Pancreas (tissue), 10 donors: ENCODE measurements around the gene SPATA33. TPM values are rescaled to one million over a fixed set of nuclear protein-coding genes. Genes with fewer than 3 reads are reported as not detected.
"Not testable (repeated sequence)": the region's sequence is repeated elsewhere in the genome, so short reads cannot be mapped to it uniquely, and the experiment has no call there.

Experiments
- ATAC-seq, 4 donors: fragments of 200-7000 bp; cut with Tn5 transposase; one replicate each; pipeline versions ENCODE4 v1.8.0 to v1.9.1; 2020; ENCODE audit warnings: mild to moderate bottlenecking in 4 of 4, moderate library complexity in 4 of 4
- DNase-seq, 6 donors: peaks; one replicate each; pipeline ENCODE4 v3.0.0-alpha.2; 2020
- FAIRE-seq: peaks from 2 replicates; lab custom pipeline; 2012; peaks lifted over from hg19 to GRCh38; lab: Jason Lieb, UNC
- H3K27ac ChIP-seq, 4 donors: fragments of 200-600 bp; sonication (generic); 1 replicate in 3 of 4; 2 replicates in 1 of 4; pipeline versions ENCODE4 v1.5.0 to v1.8.0; 2020
- H3K27me3 ChIP-seq, 4 donors: fragments of 200-600 bp; one replicate each; pipeline ENCODE4 v1.8.0; 2021
- H3K36me3 ChIP-seq, 3 donors: fragments of 200-600 bp; sonication (generic) in 1 of 3; one replicate each; pipeline versions ENCODE4 v1.5.0 to v1.8.0; 2020 to 2021
- H3K4me1 ChIP-seq, 3 donors: fragments of 200-600 bp; one replicate each; pipeline ENCODE4 v1.8.0; 2021
- H3K4me3 ChIP-seq, 4 donors: fragments of 200-600 bp; sonication (generic) in 2 of 4; one replicate each; pipeline versions ENCODE4 v1.5.0 to v1.8.0; 2020 to 2021
- H3K9me3 ChIP-seq, 4 donors: fragments of 200-600 bp; one replicate each; pipeline ENCODE4 v1.8.0; 2021
- CTCF ChIP-seq, 4 donors: fragments of 200-600 bp; sonication (generic) in 3 of 4; IDR thresholded peaks; one replicate each; pipeline versions ENCODE4 v1.5.0 to v1.8.0; 2021; ENCODE audit warnings: antibody characterized with exemption in 4 of 4
- WGBS, 2 donors: extraction: QIAGEN DNeasy Blood & Tissue Kit; methylation state at CpG; one replicate each; pipeline ENCODE4 v1.1.7; 2013; 5-methylcytosine and 5-hydroxymethylcytosine counted together
- intact Hi-C, 3 donors: fragments of 100-400 bp; cut with DNase I; formaldehyde crosslinking; loops; one replicate each; pipeline versions ENCODE4 v1.11.1 to v1.14.2; 2022
- polyA plus RNA-seq, 2 donors: library from polyadenylated mRNA; stranded (reverse); fragments of 200-250 nt; gene quantifications; one replicate each; pipeline ENCODE4 v1.2.3, GENCODE V29; 2013
- total RNA-seq, 6 donors: library from RNA; stranded (reverse); fragmentation: NEBNext Ultra II Directional in 4 of 6; extraction: Animal tissue kit (Norgen Biotek cat#: 25700) in 4 of 6; gene quantifications; one replicate each; pipeline versions ENCODE4 v1.2.1 to v1.2.4, GENCODE V29; 2021 to 2023
- donor health status: healthy with polysubstance abuse.
- donor health status: DM: no; HTN: no; CAD: no; lungs with moderate emphysema.
- donor health status: DM: no; HTN: no; CAD: no.
- donor health status: control.
- donor health status: control.
- donor health status: Bipolar disorder and iron deficiency.
- donor health status: DM: yes; HTN: yes; CAD: no.
- donor health status: DM: no; HTN: no; CAD: no.
- donor health status: DM: no; HTN: no; CAD: no.
- donor health status: DM: yes; HTN: yes; CAD: no.

The SPATA33 gene
- total and polyA plus RNA-seq, 8 donors = 2.4 to 9.3 (median 3.8) TPM

- TF ChIP-seq CTCF (IDR thresholded peaks at IDR 0.05) = no peak
- H3K4me3 ChIP-seq = no peak overlapping the region
- FAIRE-seq (no peak), DNase-seq (peak in 1 of 6 donors; percentile 63), ATAC-seq (no peak)
- no peaks in the 10 kb centered on the region for H3K27me3 ChIP-seq
- H3K4me1 ChIP-seq = no peaks in the 10 kb centered on the region
- H3K36me3 ChIP-seq = no peaks in the 10 kb centered on the region
- no peaks in the 10 kb centered on the region for H3K9me3 ChIP-seq
- 91 to 96% methylated on average over 14 to 17 of the region's 17 CpGs for WGBS, 2 donors
- no peak overlapping the region for H3K27ac ChIP-seq
- intact Hi-C loops = no loop called here
Observed at GRCh38 chr16:89629827-89630610, 27.6 kb upstream of the SPATA33 start.

GRCh38 chr16:89633064-89633631, 24.5 kb upstream of the SPATA33 start:
- no peaks in the 10 kb centered on the region for H3K27me3 ChIP-seq
- no peaks in the 10 kb centered on the region for H3K36me3 ChIP-seq
- no peaks in the 10 kb centered on the region for H3K4me1 ChIP-seq
- intact Hi-C loops = no loop called here
- ATAC-seq (peak in 1 of 4 donors; percentile 7), DNase-seq (no peak), FAIRE-seq (no peak)
- TF ChIP-seq CTCF (IDR thresholded peaks at IDR 0.05) = no peak
- no peaks in the 10 kb centered on the region for H3K9me3 ChIP-seq
- 90 to 91% methylated on average over 18 to 19 of the region's 19 CpGs for WGBS, 2 donors
- no peak overlapping the region for H3K4me3 ChIP-seq
- no peak overlapping the region for H3K27ac ChIP-seq

- H3K4me1 ChIP-seq, H3K4me3 ChIP-seq, H3K27me3 ChIP-seq, H3K9me3 ChIP-seq, FAIRE-seq, intact Hi-C loops, H3K36me3 ChIP-seq, ATAC-seq, H3K27ac ChIP-seq, DNase-seq: not testable (repeated sequence)
- 80 to 83% methylated on average over 2 of the region's 2 CpGs for WGBS, 2 donors
Observed at GRCh38 chr16:89634463-89635385, 22.9 kb upstream of the SPATA33 start.

- intact Hi-C loops = no loop called here
- Histone ChIP-seq H3K9me3 (no peaks in the 10 kb centered on the region), H3K27me3 (no peaks in the 10 kb centered on the region), H3K27ac (no peak overlapping the region), H3K4me3 (no peak overlapping the region), H3K36me3 (no peaks in the 10 kb centered on the region), H3K4me1 (peaks cover 0 to 6% (median 4%) of the 10 kb centered on the region in 3 donors)
- TF ChIP-seq CTCF (IDR thresholded peaks at IDR 0.05) = no peak
- FAIRE-seq = no peak
- ATAC-seq = no peak
- WGBS, 2 donors = 86 to 90% methylated on average over 12 of the region's 12 CpGs
- DNase-seq = no peak
Observed at GRCh38 chr16:89636663-89637062, 21.0 kb upstream of the SPATA33 start.

- no peak for DNase-seq
- Histone ChIP-seq H3K27me3 (no peaks in the 10 kb centered on the region), H3K36me3 (no peaks in the 10 kb centered on the region), H3K4me1 (peaks cover 0 to 6% (median 4%) of the 10 kb centered on the region in 3 donors), H3K9me3 (no peaks in the 10 kb centered on the region), H3K4me3 (no peak overlapping the region), H3K27ac (no peak overlapping the region)
- intact Hi-C loops = no loop called here
- 73 to 85% methylated on average over 10 of the region's 10 CpGs for WGBS, 2 donors
- no peak for FAIRE-seq
- TF ChIP-seq CTCF (IDR thresholded peaks at IDR 0.05) = no peak
- no peak for ATAC-seq
Observed at GRCh38 chr16:89637379-89637778, 20.3 kb upstream of the SPATA33 start.
